ENCODE results near the gene LAPTM5.

The LAPTM5 gene

GRCh38 chr1:30718091-30718635 is 39.4 kb downstream of the LAPTM5 start:
- Histone ChIP-seq H3K9me3 (replicated peaks in 1 of 2; ENCODE audit: control insufficient read depth in 2 of 2, insufficient read depth in 1 of 2, low read depth in 1 of 2, low read length in 2 of 2) (peaks cover 5 to 6% of the 10 kb centered on the region in 2 donors), H4K8ac (ENCODE audit: low read depth, low read length) (no peak overlapping the region), H3K14ac (ENCODE audit: low read length) (no peak overlapping the region), H3K4ac (ENCODE audit: low read length) (no peak overlapping the region), H2AK5ac (ENCODE audit: low read depth, low read length) (no peak overlapping the region), H3K9ac (ENCODE audit: low read depth, low read length, poor library complexity) (no peak overlapping the region), H2BK12ac (ENCODE audit: low read length) (no peak overlapping the region), H3K4me3 (ENCODE audit: low read length in 2 of 2) (peak overlapping the region; percentile 29 to 75), H3K18ac (ENCODE audit: low read length) (no peak overlapping the region), H3K27me3 (ENCODE audit: control insufficient read depth in 3 of 3, insufficient read depth in 3 of 3, low read depth in 1 of 3, low read length in 3 of 3) (no peaks in the 10 kb centered on the region), H2BK15ac (ENCODE audit: low read length) (no peak overlapping the region), H3K79me1 (ENCODE audit: low read depth, low read length) (no peaks in the 10 kb centered on the region), H3K27ac (replicated peaks; ENCODE audit: low read length) (no peak overlapping the region), H3K36me3 (replicated peaks in 1 of 2; ENCODE audit: control insufficient read depth in 2 of 2, insufficient read depth in 2 of 2, low read length in 2 of 2) (no peaks in the 10 kb centered on the region), H4K91ac (ENCODE audit: low read depth, low read length, poor library complexity) (no peak overlapping the region), H2BK120ac (ENCODE audit: low read depth, low read length) (no peak overlapping the region), H3K23ac (ENCODE audit: low read depth, low read length, poor library complexity) (no peak overlapping the region), H2BK5ac (ENCODE audit: low read length) (no peak overlapping the region), H3K4me1 (ENCODE audit: control insufficient read depth in 2 of 2, insufficient read depth in 1 of 2, low read depth in 1 of 2, low read length in 2 of 2) (peaks cover 0 to 3% of the 10 kb centered on the region in 2 donors), H3K4me2 (ENCODE audit: insufficient read depth, low read length, poor library complexity, severe bottlenecking) (no peak overlapping the region), H2AFZ (ENCODE audit: low read length) (peak overlapping the region; percentile 74)
- no CpG with 5 or more reads among the region's 50 CpGs for WGBS, 2 donors (ENCODE audit: extremely low coverage in 2 of 2, insufficient read length in 2 of 2, insufficient replicate concordance in 1 of 2)
- peak; percentile 97 for DNase-seq (ENCODE audit: low spot score)

GRCh38 chr1:30716646-30717045 is 40.9 kb downstream of the LAPTM5 start:
- no peak for DNase-seq (ENCODE audit: low spot score)
- Histone ChIP-seq H2BK120ac (ENCODE audit: low read depth, low read length) (no peak overlapping the region), H4K8ac (ENCODE audit: low read depth, low read length) (no peak overlapping the region), H3K14ac (ENCODE audit: low read length) (peak overlapping the region; percentile 67), H3K18ac (ENCODE audit: low read length) (no peak overlapping the region), H3K9me3 (replicated peaks in 1 of 2; ENCODE audit: control insufficient read depth in 2 of 2, insufficient read depth in 1 of 2, low read depth in 1 of 2, low read length in 2 of 2) (peaks cover 5 to 6% of the 10 kb centered on the region in 2 donors), H2BK5ac (ENCODE audit: low read length) (no peak overlapping the region), H2BK12ac (ENCODE audit: low read length) (no peak overlapping the region), H2AFZ (ENCODE audit: low read length) (no peak overlapping the region), H2BK15ac (ENCODE audit: low read length) (no peak overlapping the region), H4K91ac (ENCODE audit: low read depth, low read length, poor library complexity) (no peak overlapping the region), H3K36me3 (replicated peaks in 1 of 2; ENCODE audit: control insufficient read depth in 2 of 2, insufficient read depth in 2 of 2, low read length in 2 of 2) (no peaks in the 10 kb centered on the region), H2AK5ac (ENCODE audit: low read depth, low read length) (no peak overlapping the region), H3K79me1 (ENCODE audit: low read depth, low read length) (no peaks in the 10 kb centered on the region), H3K4ac (ENCODE audit: low read length) (no peak overlapping the region), H3K27ac (replicated peaks; ENCODE audit: low read length) (no peak overlapping the region), H3K4me1 (ENCODE audit: control insufficient read depth in 2 of 2, insufficient read depth in 1 of 2, low read depth in 1 of 2, low read length in 2 of 2) (peaks cover 0 to 3% of the 10 kb centered on the region in 2 donors), H3K27me3 (ENCODE audit: control insufficient read depth in 3 of 3, insufficient read depth in 3 of 3, low read depth in 1 of 3, low read length in 3 of 3) (peaks cover 0 to 4% (median 0%) of the 10 kb centered on the region in 3 experiments), H3K4me3 (ENCODE audit: low read length in 2 of 2) (no peak overlapping the region), H3K23ac (ENCODE audit: low read depth, low read length, poor library complexity) (no peak overlapping the region), H3K4me2 (ENCODE audit: insufficient read depth, low read length, poor library complexity, severe bottlenecking) (no peak overlapping the region), H3K9ac (ENCODE audit: low read depth, low read length, poor library complexity) (peak overlapping the region; percentile 27)
- no CpG with 5 or more reads among the region's 8 CpGs for WGBS, 2 donors (ENCODE audit: extremely low coverage in 2 of 2, insufficient read length in 2 of 2, insufficient replicate concordance in 1 of 2)

GRCh38 chr1:30715886-30716285 is 41.7 kb downstream of the LAPTM5 start:
- Histone ChIP-seq H2BK15ac (ENCODE audit: low read length) (peak overlapping the region; percentile 68), H3K4ac (ENCODE audit: low read length) (no peak overlapping the region), H4K91ac (ENCODE audit: low read depth, low read length, poor library complexity) (no peak overlapping the region), H2AFZ (ENCODE audit: low read length) (no peak overlapping the region), H3K36me3 (replicated peaks in 1 of 2; ENCODE audit: control insufficient read depth in 2 of 2, insufficient read depth in 2 of 2, low read length in 2 of 2) (no peaks in the 10 kb centered on the region), H3K27ac (replicated peaks; ENCODE audit: low read length) (no peak overlapping the region), H2BK5ac (ENCODE audit: low read length) (no peak overlapping the region), H3K4me1 (ENCODE audit: control insufficient read depth in 2 of 2, insufficient read depth in 1 of 2, low read depth in 1 of 2, low read length in 2 of 2) (peaks cover 0 to 3% of the 10 kb centered on the region in 2 donors), H3K4me2 (ENCODE audit: insufficient read depth, low read length, poor library complexity, severe bottlenecking) (no peak overlapping the region), H3K27me3 (ENCODE audit: control insufficient read depth in 3 of 3, insufficient read depth in 3 of 3, low read depth in 1 of 3, low read length in 3 of 3) (peaks cover 0 to 8% (median 0%) of the 10 kb centered on the region in 3 experiments), H3K79me1 (ENCODE audit: low read depth, low read length) (no peaks in the 10 kb centered on the region), H3K18ac (ENCODE audit: low read length) (no peak overlapping the region), H3K9me3 (replicated peaks in 1 of 2; ENCODE audit: control insufficient read depth in 2 of 2, insufficient read depth in 1 of 2, low read depth in 1 of 2, low read length in 2 of 2) (peaks cover 5 to 6% of the 10 kb centered on the region in 2 donors), H3K14ac (ENCODE audit: low read length) (no peak overlapping the region), H2BK120ac (ENCODE audit: low read depth, low read length) (no peak overlapping the region), H3K9ac (ENCODE audit: low read depth, low read length, poor library complexity) (no peak overlapping the region), H3K23ac (ENCODE audit: low read depth, low read length, poor library complexity) (no peak overlapping the region), H2AK5ac (ENCODE audit: low read depth, low read length) (peak overlapping the region; percentile 22), H3K4me3 (ENCODE audit: low read length in 2 of 2) (no peak overlapping the region), H2BK12ac (ENCODE audit: low read length) (no peak overlapping the region), H4K8ac (ENCODE audit: low read depth, low read length) (no peak overlapping the region)
- WGBS, 2 donors (ENCODE audit: extremely low coverage in 2 of 2, insufficient read length in 2 of 2, insufficient replicate concordance in 1 of 2) = no CpG with 5 or more reads among the region's 11 CpGs
- DNase-seq (ENCODE audit: low spot score) = no peak

- peak overlapping the region; percentile 9 for H3K14ac ChIP-seq (ENCODE audit: low read length)
- no peak overlapping the region for H3K4ac ChIP-seq (ENCODE audit: low read length)
- H2BK120ac ChIP-seq (ENCODE audit: low read depth, low read length) = no peak overlapping the region
- H3K79me1 ChIP-seq (ENCODE audit: low read depth, low read length) = no peaks in the 10 kb centered on the region
- no peak overlapping the region for H3K27ac ChIP-seq (replicated peaks; ENCODE audit: low read length)
- H4K91ac ChIP-seq (ENCODE audit: low read depth, low read length, poor library complexity) = no peak overlapping the region
- H3K4me1 ChIP-seq (ENCODE audit: control insufficient read depth in 2 of 2, insufficient read depth in 1 of 2, low read depth in 1 of 2, low read length in 2 of 2) = peaks cover 0 to 3% of the 10 kb centered on the region in 2 donors
- no peak overlapping the region for H2BK12ac ChIP-seq (ENCODE audit: low read length)
- H3K23ac ChIP-seq (ENCODE audit: low read depth, low read length, poor library complexity) = no peak overlapping the region
- peaks cover 5 to 6% of the 10 kb centered on the region in 2 donors for H3K9me3 ChIP-seq (replicated peaks in 1 of 2; ENCODE audit: control insufficient read depth in 2 of 2, insufficient read depth in 1 of 2, low read depth in 1 of 2, low read length in 2 of 2)
- H3K36me3 ChIP-seq (replicated peaks in 1 of 2; ENCODE audit: control insufficient read depth in 2 of 2, insufficient read depth in 2 of 2, low read length in 2 of 2) = no peaks in the 10 kb centered on the region
- peaks cover 0 to 8% (median 0%) of the 10 kb centered on the region in 3 experiments for H3K27me3 ChIP-seq (ENCODE audit: control insufficient read depth in 3 of 3, insufficient read depth in 3 of 3, low read depth in 1 of 3, low read length in 3 of 3)
- no peak overlapping the region for H3K18ac ChIP-seq (ENCODE audit: low read length)
- no CpG with 5 or more reads among the region's 2 CpGs for WGBS, 2 donors (ENCODE audit: extremely low coverage in 2 of 2, insufficient read length in 2 of 2, insufficient replicate concordance in 1 of 2)
- no peak overlapping the region for H3K4me3 ChIP-seq (ENCODE audit: low read length in 2 of 2)
- no peak overlapping the region for H2AFZ ChIP-seq (ENCODE audit: low read length)
- DNase-seq (ENCODE audit: low spot score) = no peak
- H4K8ac ChIP-seq (ENCODE audit: low read depth, low read length) = no peak overlapping the region
- H2BK5ac ChIP-seq (ENCODE audit: low read length) = no peak overlapping the region
- no peak overlapping the region for H3K9ac ChIP-seq (ENCODE audit: low read depth, low read length, poor library complexity)
- no peak overlapping the region for H2AK5ac ChIP-seq (ENCODE audit: low read depth, low read length)
- H3K4me2 ChIP-seq (ENCODE audit: insufficient read depth, low read length, poor library complexity, severe bottlenecking) = no peak overlapping the region
- no peak overlapping the region for H2BK15ac ChIP-seq (ENCODE audit: low read length)
Measured at GRCh38 chr1:30715216-30715615, 42.4 kb downstream of the LAPTM5 start.

All from neuronal stem cell (in vitro differentiated cells).